C4-2B (cell line): Measurements from ENCODE around the gene XPO6.

Experiments
- CTCF ChIP-seq: fragments of 450-650 bp; conservative IDR thresholded peaks from 2 replicates; pipeline ENCODE4 v1.5.1; 2017; ENCODE audit warnings: mild to moderate bottlenecking
- ZFX ChIP-seq: fragments of 450-650 bp; IDR thresholded peaks from 2 replicates; pipeline ENCODE4 v1.6.1; 2017

- TF ChIP-seq CTCF (no peak), ZFX (no peak)
These were observed 5.8 kb downstream of the XPO6 start for GRCh38 chr16:28205974-28206373.
